SK-N-MC (cell line): Measurements from ENCODE around the gene NFATC2.

Experiments
- EZH2 ChIP-seq: fragments of 200-600 bp; sonication (generic); IDR thresholded peaks from one replicate; pipeline ENCODE4 v1.6.1; 2017; ENCODE audit warnings: antibody characterized with exemption
- FOXP2 ChIP-seq: optimal IDR thresholded peaks from 2 replicates; pipeline ENCODE3; 2011; ENCODE audit warnings: mild to moderate bottlenecking, moderate library complexity; ENCODE audit not compliant: insufficient read depth; ENCODE audit errors: extremely low read length, control extremely low read depth
- POLR2AphosphoS5 ChIP-seq: IDR thresholded peaks from 2 replicates; pipeline ENCODE4 v1.6.1; 2012; ENCODE audit warnings: mild to moderate bottlenecking, low read depth, low read length, borderline replicate concordance

GRCh38 chr20:51489611-51490010, 52.9 kb downstream of the NFATC2 start:
- no peak for TF ChIP-seq EZH2
- TF ChIP-seq POLR2AphosphoS5: no peak
- TF ChIP-seq FOXP2: no peak
